Stimulated activated CD8-positive, alpha-beta memory T cell treated with anti-CD3 and anti-CD28 coated beads, Interleukin-7, amount 100 ng/mL, for 4 hours (primary cell): ENCODE results near the gene FBXL13.
A peak's percentile ranks its signal among the peaks of the same experiment; 100 is the strongest.
"Not testable (repeated sequence)": the region's sequence is repeated elsewhere in the genome, so short reads cannot be mapped to it uniquely, and the experiment has no call there.

Experiments used
- DNase-seq, 2 donors: peaks; one replicate each; pipeline ENCODE4 v3.0.0-alpha.2; 2020; ENCODE audit warnings: low read depth in 2 of 2

FBXL13 gene

GRCh38 chr7:103074519-103075336 is at the start of gene FBXL13, which contains the start of gene ARMC10:
Gene FBXL13, minus strand, starts transcription at chr7:103074796.
Gene ARMC10, plus strand, starts transcription at chr7:103075140. Its CDS starts 133 bp downstream, at chr7:103075273.
- peak; percentile 75 to 84 for DNase-seq

DNA sequence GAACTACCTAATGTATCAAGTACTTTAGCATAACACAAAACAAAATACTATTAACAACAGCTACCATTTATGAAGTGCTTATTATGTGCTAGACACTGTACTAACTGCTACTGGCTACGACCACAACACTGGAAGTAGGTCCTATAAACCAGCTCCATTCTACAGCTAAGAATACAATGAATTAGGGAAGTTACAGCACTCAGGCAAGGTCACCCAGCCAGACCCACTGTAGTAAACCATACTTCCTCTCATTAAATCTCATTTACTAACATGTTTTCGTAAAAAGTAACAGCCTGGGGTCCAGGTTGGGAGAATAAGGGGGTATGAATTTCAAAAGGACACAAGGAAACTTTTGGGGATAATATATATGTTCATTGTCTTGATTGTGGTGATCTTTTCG is 48.9 kb upstream of the FBXL13 start:
- no peak for DNase-seq

- no peak for DNase-seq
Observed at GRCh38 chr7:103121641-103122040, 47.0 kb upstream of the FBXL13 start.

- DNase-seq: no peak
Observed at GRCh38 chr7:103120362-103120761, 45.8 kb upstream of the FBXL13 start.

DNA sequence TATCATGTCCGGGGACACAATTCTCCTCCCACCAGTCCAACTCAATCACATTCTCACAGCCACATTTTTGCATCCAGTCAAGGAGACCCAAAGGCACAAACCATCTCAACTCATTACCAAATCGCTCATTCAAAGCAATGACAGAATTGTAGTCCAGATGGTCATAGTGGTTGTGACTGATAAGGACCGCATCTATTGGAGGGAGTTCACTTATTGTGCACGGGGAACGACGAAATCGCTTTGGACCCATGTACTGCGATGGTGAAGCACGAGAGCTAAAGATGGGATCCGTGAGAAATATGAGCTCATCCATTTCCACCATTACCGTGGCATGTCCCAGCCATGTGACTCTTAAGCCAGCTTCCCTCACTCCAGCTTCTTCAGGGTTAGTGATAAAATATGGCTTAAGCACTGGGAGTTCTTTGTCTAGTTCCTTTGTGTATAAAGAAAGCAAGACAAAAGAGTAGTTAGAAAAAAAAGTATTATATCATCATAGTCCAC is 45.2 kb upstream of the FBXL13 start:
- DNase-seq: no peak

GRCh38 chr7:103117465-103117864 is 42.9 kb upstream of the FBXL13 start:
- no peak for DNase-seq

GRCh38 chr7:103116991-103117390 is 42.4 kb upstream of the FBXL13 start:
- no peak for DNase-seq

- no peak for DNase-seq
Observed at GRCh38 chr7:103116511-103116910, 41.9 kb upstream of the FBXL13 start.

- no peak for DNase-seq
Observed at GRCh38 chr7:103115771-103116170, 41.2 kb upstream of the FBXL13 start.

DNA sequence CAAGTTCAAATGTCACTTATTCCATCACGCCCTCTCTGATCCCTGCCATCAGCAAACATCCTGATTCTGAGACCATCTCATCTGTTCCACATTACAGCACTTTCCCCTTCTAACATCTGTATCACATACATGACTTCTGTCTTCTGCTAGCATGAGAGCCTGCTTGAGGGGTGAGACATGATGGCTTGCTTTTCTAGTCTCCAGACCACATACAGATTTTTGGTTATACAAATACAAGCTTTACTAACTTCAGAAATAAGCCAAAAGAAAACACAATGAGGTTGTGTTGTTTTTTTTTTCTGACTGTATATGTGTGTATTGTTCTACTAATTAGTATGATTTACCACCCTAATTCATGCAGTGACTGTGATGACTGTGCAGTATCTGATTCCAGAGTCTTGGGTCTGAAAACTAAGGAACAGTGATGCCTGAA is 40.0 kb upstream of the FBXL13 start:
- DNase-seq: no peak

DNA sequence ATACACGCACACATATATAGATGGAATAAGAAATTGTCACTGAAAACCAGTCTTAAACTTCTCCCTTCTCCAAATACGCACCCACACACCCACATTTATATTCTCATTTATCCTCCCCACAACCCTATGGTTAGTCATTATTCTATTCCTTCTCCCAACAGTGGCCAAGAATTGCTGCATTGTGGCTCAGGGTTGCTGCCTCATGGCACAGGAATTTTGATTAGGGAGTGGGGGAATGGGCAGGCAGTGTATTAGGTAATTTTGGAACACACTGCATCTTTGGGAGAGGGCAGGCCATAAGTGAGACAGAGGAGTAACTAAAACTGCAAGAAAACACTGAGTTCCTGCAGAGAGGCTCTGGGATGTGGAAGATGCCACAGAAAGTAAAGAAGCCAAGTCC is 38.6 kb upstream of the FBXL13 start:
- no peak for DNase-seq

- not testable (repeated sequence) for DNase-seq
Observed at GRCh38 chr7:103106703-103107070, 32.1 kb upstream of the FBXL13 start.

DNA sequence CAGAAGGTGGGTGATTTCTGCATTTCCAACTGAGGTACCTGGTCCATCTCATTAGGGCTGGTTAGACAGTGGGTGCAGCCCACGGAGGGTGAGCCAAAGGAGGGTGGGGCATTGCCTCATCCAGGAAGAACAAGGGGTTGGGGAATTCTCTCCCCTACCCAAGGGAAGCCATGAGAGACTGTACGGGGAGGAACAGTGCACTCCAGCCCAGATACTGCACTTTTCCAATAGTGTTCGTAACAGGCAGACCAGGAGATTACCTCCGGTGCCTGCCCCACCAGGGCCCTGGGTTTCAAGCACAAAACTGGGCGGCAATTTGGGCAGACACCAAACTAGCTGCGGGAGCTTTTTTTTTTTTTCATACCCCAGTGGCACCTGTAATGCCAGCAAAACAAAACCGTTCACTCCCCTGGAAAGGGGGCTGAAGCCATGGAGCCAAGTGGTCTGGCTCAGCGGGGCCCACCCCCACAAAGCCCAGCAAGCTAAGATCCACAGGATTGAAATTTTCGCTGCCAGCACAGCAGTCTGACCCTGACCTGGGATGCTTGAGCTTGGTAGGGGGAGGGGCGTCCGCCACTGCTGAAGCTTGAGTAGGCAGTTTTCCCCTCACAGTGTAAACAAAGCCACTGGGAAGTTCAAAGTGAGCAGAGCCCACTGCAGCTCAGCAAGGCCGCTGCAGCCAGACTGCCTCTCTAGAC is 31.6 kb upstream of the FBXL13 start:
- DNase-seq: no peak

DNA sequence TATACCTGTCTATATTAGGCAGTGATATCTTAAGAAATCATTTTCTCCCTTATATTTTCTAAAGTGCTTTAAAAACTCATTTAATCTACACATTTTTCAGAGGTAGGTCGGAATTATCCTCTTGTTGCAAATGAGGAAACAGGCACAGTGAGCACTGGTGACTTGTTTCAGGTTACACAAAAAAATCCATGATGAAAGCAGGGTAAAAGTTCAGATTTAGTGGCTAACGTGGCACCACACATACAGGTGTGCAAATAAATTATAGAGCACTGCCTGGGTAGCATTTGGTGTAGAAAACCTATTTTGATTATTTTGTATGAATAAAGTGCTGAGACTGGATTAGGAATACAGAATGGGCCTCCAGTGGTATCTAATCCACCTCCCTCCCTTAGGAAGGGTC is 26.9 kb upstream of the FBXL13 start:
- no peak for DNase-seq

DNA sequence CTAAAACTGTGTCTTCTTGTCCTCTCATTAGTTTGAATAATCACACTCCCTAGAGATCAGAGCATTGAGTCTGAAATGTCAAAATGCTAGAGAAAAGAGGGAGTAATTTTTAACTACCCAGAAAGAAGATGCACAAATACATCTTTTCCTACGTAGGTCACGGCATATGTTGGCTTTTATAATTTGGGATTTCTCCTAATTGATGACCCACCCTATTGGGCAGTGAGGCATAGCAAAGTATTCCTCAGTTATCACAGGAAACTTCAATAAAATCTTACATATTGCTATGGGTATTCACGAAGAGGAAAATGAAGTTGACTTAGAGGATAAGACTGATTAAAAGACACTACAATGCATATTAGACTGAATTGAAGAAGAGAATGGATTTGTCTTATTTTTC is 25.8 kb upstream of the FBXL13 start:
- no peak for DNase-seq

DNA sequence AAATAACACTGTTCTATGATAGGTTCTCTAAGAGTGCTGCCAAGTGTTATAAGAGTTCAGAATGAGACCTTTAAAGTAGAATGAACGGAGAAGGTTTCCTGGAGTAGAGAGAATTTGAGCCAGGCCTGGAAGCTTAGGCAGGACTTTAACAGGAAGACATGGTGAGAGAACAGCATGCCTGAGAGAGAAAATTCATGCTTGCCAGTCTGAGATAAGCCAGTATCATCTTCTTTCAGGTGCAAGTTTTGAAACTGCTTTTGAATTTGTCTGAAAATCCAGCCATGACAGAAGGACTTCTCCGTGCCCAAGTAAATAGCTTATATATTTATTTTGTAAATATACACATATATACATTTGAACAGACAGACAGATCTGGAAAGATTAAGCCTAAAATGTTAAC is 22.4 kb upstream of the FBXL13 start:
- no peak for DNase-seq

- not testable (repeated sequence) for DNase-seq
Observed at GRCh38 chr7:103095558-103095957, 21.0 kb upstream of the FBXL13 start.

- no peak for DNase-seq
Observed at GRCh38 chr7:103094102-103094501, 19.5 kb upstream of the FBXL13 start.

DNA sequence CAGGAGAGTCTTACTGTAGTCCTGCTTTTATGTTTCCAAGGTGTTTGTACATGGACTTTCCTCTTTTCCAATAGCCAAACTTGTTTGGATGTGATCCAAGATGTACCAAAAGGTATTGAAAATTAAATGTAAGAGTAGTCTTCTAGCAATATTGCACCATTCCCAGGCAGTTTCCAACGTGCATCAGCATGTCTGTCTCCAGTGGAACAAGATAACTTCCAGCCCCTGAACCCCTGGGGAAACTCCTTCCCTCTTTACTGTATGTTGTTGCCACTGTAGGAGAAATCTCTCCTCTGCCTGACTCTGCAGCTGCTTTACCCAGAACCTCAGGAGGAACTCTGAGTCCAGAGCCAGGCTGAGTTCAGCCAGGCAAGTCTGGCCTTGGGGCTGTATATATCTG is 18.8 kb upstream of the FBXL13 start:
- no peak for DNase-seq

DNA sequence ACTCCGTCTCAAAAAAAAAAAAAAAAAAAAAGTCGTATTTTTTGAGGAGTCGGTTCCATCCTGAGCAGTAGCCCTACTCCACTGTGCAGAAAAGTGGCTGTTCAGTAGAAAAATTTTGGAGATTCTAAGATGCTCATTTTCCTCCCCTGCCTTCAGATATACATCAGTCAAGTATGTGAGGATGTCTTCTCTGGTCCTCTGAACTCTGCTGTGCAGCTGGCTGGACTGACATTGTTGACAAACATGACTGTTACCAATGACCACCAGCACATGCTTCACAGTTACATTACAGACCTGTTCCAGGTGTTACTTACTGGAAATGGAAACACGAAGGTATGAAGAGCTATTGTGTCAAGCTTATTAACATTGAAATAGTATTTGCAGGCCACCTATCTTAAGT is 17.7 kb upstream of the FBXL13 start:
- not testable (repeated sequence) for DNase-seq

DNA sequence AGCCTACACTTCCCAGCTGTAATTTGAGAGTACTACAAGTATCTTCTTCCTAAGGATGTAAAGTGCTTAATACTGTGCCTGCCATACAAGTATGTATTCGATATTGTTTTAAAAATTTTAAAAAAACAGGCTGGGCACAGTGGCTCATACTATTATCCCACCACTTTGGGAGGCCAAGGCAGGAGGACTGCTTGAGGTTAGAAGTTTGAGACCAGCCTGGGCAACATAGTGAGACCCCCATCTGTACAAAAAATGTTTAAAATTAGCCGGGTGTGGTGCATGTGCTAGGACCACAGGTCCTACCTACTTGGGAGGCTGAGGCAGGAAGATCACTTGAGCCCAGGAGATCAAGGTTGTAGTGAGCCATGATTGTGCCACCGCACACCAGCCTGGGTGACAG is 8.6 kb upstream of the FBXL13 start:
- no peak for DNase-seq

DNA sequence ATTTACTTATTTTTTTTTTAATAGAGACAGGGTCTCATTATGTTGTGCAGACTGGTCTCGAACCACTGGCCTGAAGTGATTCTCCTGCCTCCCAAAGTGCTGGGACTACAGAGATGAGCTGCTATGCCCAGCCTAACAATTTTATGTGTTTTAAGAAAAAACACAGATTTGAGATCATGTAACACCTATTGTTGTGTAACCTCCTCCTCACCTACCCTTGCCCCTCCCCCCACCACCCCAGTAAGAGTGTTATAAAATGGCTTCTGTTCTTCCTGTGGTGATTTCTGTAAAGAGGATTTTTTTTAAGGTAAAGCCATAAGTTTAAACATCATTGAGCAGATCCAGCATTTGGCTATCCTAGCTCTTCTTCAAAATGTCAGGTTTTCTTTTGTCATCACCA is 7.9 kb upstream of the FBXL13 start:
- DNase-seq: no peak

- no peak for DNase-seq
Observed at GRCh38 chr7:103080923-103081322, 6.3 kb upstream of the FBXL13 start.
